ENCODE data around the gene TMEM225B.

DNA sequence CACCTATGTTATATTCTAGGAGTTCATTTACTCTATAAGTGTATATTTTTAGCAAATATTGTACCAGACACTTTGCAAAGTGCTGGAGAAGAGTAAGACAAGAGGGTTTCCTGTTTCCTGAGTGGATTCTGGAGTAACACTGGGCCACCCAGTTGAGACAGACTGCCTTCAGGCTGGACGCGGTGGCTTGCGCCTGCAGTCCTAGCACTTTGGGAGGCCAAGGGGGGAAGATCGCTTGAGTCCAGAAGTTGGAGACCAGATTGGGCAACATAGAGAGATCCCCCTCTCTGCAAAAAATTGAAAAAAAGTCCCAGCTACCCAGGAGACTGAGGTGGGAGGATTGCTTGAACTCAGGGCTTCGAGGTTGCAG is 17.9 kb downstream of the TMEM225B start:
- TF ChIP-seq, protein P1, sequence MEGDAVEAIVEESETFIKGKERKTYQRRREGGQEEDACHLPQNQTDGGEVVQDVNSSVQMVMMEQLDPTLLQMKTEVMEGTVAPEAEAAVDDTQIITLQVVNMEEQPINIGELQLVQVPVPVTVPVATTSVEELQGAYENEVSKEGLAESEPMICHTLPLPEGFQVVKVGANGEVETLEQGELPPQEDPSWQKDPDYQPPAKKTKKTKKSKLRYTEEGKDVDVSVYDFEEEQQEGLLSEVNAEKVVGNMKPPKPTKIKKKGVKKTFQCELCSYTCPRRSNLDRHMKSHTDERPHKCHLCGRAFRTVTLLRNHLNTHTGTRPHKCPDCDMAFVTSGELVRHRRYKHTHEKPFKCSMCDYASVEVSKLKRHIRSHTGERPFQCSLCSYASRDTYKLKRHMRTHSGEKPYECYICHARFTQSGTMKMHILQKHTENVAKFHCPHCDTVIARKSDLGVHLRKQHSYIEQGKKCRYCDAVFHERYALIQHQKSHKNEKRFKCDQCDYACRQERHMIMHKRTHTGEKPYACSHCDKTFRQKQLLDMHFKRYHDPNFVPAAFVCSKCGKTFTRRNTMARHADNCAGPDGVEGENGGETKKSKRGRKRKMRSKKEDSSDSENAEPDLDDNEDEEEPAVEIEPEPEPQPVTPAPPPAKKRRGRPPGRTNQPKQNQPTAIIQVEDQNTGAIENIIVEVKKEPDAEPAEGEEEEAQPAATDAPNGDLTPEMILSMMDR (IDR thresholded peaks at IDR 0.05; ENCODE audit: low read length): no peak
- no peak for TF ChIP-seq EZH2 (IDR thresholded peaks at IDR 0.05; ENCODE audit: borderline replicate concordance, low read length)

Data from OCI-LY1 (cell line).